Mucosa of gallbladder (tissue), 1 donor: ENCODE measurements around the gene FADS1. TPM values are rescaled to one million over a fixed set of nuclear protein-coding genes. Genes with fewer than 3 reads are reported as not detected.

Experiments
- DNase-seq: peaks from one replicate; pipeline ENCODE4 v3.0.0-alpha.2; 2020; ENCODE audit warnings: low spot score
- total RNA-seq: library from RNA; stranded (reverse); gene quantifications from one replicate; pipeline ENCODE4 v1.2.1, GENCODE V29; 2021
- donor health status: DM: no; HTN: no; CAD: no.

The FADS1 gene
- total RNA-seq, 1 donor from 2014 or later: 23.4 TPM

DNA sequence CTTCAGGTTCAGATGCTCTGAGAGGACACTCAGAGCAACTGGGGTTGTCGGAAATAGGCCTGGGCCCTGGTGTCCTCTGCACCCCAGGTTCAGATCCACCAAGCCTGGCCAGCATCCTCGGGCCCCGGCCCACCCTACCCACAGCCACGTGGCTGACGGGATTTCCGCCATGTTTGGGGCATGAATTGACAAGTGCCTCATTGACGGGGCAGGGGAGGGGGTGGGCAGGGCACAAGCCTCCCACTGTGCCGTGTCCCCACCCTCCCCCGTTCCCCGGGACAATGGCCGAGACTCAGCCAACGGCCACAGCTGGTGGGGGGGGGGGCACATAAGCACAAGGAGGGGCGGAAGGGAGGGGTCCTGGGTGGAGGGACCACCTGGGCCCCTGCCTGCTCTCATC is 55.9 kb downstream of the FADS1 start:
- DNase-seq: no peak

DNA sequence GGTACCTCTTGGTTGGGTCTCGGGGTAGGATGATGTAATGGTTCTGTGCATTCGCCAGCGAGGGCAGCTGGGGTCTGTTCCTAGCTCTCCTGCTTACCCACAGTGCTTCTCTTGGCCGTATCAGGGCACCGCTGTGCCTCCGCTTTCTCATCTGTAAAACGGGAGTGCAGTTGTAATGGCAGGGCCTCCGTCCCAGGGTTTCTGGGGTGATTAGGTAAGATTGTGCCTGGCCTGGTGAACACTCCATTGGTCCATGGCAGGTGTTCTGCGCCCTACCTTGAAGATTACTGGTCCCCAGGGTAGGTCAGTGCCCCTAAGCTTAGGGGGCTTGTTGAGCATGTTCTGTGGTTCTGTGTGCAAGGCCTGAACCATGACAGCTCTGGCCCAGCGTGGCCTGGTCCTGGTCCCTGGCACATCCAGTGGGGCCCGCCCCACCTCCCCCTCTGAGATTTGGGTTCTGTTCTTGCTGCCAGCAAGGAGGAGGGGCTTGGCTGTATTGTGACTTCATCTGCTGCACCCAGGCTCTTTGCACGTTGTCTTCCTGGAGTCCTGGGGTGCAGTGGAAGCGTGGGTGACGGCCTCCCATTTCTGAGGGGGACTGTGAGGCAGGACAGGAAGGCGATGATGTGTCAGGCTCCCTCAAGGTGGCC is 59.5 kb downstream of the FADS1 start:
- peak; percentile 45 for DNase-seq

DNA sequence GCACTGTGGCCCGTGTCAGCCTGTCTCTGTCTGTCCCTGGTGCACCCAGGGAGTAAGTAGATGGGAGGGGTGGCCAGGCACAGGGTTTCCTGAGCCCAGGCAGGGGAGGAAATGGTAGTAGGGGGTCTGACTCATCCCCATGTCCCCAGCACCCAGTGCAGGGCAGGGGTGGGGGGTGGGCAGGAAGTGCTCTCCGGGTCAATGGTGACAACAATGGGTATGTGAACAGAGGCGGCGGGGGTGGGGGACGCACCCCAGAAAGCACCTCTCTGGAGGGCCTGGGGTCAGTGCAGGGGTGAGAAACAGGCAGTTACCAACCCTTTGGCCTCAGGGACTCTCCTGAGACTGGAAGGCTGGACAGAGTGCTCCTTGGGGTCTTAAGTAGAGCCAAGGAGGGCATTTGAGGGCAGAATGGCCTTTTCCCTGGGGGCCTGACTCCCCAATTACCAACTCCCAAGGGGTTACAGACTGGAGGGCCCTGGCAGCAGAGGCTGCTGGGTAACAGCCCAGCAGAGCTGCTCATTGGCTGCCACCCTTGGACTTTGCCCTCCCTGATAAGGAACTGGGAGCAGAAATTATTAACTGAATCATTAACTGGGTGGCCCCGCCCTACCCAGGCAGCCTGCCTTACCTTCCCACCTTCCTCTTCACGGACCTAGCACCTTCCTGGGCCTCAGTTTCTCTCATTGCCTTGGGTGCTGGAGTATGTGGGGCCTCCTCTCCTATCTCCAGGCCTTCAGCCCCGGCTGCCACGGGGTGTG is 60.2 kb downstream of the FADS1 start:
- peak; percentile 87 for DNase-seq

DNA sequence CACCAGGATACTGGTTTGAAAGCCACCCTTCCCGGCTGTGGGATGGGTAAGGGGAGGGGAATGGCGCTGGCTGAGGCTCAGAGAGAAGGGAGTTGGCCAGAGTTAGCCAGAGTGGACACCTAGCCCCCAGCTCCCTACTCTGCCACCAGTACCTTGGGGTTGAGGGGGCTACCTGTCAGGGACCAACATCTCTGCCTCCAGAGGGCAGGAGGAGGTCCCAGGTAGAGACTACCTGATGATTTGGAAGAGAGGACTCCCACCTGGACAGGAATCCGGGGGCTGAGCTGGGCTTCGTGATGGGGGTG is 60.7 kb downstream of the FADS1 start:
- no peak for DNase-seq

DNA sequence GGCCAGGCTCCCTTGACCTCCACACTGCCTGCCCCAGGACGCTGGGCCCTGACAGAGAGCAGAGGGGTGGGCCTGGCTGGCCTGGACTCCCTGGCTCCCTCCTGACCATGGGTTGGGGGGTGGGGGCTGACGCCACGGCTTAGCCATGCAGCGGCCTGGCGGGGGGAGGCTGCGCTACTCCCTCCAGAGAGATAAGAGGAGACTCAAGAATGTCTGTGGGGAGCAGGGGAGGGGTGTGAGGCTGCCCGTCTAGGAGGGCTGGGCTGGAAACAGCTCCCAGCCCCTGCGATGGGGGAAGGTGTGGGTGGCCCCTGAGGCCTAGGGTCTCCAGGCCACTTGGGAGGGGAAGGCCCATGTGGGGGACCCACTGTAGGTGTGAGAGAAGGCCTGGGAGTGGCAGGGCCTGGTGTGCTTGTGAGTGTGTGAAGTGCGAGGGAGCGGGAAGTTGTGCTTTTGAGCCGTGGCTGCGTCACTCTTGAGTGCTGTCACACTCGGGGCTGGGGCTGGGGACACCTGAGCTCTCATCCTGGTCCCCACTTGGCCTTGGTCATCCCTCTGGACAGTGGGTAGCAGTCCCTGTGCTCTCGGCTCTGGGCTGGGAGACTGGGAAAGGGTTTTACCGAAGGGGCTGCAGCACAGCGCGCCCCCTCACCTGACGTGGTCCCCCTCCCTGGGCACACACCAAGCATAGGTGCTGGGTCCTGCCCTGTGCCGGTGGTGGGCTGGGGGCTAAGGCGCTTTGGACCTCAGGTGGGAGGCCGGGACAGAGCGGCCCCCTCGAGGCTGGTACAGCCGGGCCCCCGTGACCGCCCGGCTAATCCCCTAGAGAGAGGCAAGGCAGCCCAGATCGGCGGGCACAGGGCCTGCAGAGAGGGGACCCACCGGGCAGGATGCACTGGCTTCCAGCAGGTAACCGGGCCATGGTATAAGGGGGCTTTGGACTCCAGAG is 62.0 kb downstream of the FADS1 start:
- peak; percentile 59 for DNase-seq

DNA sequence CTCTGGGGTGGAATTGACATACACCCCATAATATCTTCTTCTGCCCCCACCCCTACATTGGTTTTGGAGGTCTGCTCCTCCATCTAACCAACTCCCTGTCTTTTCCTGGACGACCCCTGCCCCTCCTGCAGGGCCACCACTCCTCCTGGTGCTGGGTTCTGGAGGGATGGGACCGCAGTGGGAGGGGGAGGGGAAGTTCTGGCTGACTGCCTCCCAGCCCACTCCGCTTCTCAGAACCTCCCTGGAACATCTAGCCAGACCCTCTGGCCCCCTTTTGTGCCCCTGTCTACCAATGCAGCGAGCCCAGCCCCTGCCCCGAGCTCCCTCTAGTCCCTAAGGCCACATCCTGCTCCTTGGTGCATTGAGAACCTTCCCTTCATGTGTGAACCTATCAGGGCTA is 63.1 kb downstream of the FADS1 start:
- no peak for DNase-seq

DNA sequence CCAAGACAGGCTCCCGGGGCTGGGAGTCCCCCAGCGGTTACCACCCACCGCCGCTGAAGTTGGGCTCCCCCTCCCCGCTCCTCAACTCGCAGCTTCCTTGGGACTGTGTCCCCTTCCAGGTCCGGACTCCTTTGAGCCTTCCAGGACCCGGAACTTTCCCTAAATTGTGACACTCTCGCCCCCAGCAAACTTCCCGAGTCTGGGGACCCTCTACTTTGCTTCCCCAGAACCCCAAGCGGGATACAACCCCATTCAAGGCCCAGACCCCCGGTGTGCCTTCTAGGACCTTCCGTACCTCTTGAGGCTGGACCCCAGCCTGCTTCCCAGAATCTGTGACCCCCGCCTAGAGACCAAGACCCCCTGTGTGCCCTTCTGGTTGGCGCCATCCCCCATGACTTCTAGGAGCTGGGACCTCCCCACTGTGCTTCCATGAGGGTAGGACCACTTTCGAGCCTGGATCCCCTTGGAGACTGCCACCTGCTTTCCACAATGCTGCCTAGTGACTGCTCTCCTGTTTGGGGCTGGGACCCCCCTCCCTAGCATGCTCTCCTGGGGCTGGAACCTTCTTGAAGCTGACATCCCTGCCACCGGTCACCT is 63.8 kb downstream of the FADS1 start:
- DNase-seq: no peak

DNA sequence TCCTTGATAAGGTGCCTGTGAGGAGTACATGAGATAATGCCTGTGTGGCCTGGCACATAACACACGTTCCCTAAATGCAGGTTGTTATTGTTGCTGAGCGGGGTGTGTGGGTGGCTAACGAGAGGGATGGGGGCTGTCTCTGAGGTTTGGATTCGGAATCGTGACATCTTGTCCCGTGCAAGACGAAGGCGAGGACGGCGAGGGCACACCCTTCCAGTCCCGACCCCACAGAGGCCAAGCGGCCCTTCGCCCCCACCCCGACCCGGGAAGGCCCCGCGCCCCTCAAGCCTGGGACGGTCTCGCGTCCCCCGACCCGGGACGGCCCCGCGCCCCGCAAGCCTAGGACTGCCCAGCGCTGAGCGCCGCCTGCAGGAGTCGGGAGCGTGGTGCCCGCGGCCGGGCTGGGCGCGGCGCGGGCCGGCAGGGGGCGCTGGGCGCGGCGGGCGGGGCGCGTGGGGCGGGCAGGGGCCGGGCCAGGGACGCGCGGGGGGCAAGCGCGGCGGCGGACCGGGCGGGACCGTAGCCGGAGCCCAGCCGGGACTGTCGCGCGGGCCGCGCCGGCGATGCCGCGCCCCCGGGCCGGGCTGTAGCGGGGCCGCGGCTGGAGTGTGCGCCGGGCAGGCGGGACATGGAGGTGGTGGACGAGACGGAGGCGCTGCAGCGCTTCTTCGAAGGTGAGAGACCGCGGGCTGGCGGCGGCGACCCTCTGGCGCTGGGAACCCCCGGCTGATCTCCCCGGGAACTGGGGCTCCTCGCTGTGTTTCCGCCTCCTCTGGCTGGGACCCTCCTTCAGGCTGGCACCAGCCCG is 64.5 kb downstream of the FADS1 start, which contains the start of gene MYRF:
MYRF (plus strand) TSS at position 520 of the 808 bp plus-strand sequence; CDS start at position 629, 109 bp downstream.
- DNase-seq: peak; percentile 52

DNA sequence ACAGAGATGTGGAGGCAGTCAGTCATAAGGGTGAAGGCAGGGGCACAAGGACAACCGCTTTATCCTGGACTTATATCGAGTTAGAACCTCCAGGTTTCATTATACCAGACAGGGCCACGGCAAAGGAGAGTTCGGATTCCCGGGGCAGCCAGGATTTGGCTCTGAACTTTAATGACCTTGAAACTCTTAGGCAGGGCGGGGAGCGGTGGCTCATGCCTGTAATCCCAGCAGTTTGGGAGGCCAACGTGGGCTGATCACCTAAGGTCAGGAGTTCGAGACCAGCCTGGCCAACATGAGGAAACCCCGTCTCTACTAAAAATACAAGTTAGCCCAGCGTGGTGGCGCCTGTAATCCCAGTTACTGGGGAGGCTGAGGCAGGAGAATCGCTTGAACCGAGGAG is 65.4 kb downstream of the FADS1 start:
- no peak for DNase-seq

DNA sequence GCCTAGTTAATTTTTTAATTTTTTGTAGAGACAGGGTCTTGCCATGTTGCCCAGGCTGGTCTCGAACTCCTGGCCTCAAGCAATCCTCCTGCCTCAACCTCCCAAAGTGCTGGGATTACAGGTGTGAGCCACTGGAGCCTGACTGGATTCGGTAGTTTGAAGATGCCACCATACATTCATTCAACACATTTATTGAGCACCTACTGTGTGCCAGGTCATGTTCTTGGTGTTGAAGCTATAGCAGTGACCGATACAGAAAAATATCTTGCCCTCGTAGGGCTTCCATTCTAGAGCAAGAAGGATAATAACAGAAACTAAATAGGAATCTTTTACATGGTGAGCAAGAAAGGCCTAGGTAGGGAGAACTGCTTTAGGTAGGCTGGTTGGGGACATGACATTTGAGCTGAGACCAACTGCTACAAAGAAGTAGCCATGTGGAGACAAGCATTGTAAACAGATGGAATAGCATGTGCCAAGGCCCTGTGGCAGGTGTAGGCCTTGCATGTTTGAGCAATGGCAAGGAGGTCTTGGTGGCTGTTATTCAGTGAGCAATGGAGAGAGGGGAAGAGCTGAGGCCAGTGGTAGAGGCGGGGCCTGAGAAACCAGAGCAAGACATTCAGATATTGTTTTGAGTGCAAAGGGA is 66.1 kb downstream of the FADS1 start:
- DNase-seq: no peak

Other genes with a start within 250 kb of the FADS1 start
- 1.5 TPM for gene SYT7, start 235.9 kb downstream of the FADS1 start, total RNA-seq
- 10.6 TPM for gene DAGLA, start 136.6 kb downstream of the FADS1 start, total RNA-seq
- 320 TPM for gene MYRF, start 64.4 kb downstream of the FADS1 start, total RNA-seq
- gene TMEM258, start 24.4 kb downstream of the FADS1 start, total RNA-seq: 116 TPM
- gene FEN1, start 24.1 kb downstream of the FADS1 start, total RNA-seq: 7.7 TPM
- gene FADS2, start 11.3 kb upstream of the FADS1 start, total RNA-seq: 34.5 TPM
- gene FADS3, start 74.5 kb upstream of the FADS1 start, total RNA-seq: 22.6 TPM
- 12.1 TPM for gene RAB3IL1, start 100.6 kb upstream of the FADS1 start, total RNA-seq
- 2.8 TPM for gene BEST1, start 133.3 kb upstream of the FADS1 start, total RNA-seq
- 2,359 TPM for gene FTH1, start 150.6 kb upstream of the FADS1 start, total RNA-seq